Fibroblast of villous mesenchyme (primary cell): Measurements from ENCODE around the gene IL26. TPM values are rescaled to one million over a fixed set of nuclear protein-coding genes. Genes with fewer than 3 reads are reported as not detected.

Experiments used
- DNase-seq: peaks from one replicate; pipeline ENCODE4 v3.0.0-alpha.2; 2010; ENCODE audit warnings: low read depth
- H3K4me3 ChIP-seq: 2 replicates; pipeline ENCODE4 v1.5.1; 2011; ENCODE audit warnings: low read depth, mild to moderate bottlenecking, low read length
- total RNA-seq: library from RNA; depleted of rRNA; stranded (reverse); fragments of >200 nt; gene quantifications from 2 replicates; pipeline ENCODE4 v1.2.3, GENCODE V29; 2012
- TF ChIP-seq, protein P1 (sequence below): IDR thresholded peaks from 2 replicates; pipeline ENCODE4 v1.5.1; 2012; ENCODE audit warnings: low read depth, mild to moderate bottlenecking, low read length; ENCODE audit not compliant: insufficient read depth

IL26 gene
- total RNA-seq, 1 donor: not detected

DNA sequence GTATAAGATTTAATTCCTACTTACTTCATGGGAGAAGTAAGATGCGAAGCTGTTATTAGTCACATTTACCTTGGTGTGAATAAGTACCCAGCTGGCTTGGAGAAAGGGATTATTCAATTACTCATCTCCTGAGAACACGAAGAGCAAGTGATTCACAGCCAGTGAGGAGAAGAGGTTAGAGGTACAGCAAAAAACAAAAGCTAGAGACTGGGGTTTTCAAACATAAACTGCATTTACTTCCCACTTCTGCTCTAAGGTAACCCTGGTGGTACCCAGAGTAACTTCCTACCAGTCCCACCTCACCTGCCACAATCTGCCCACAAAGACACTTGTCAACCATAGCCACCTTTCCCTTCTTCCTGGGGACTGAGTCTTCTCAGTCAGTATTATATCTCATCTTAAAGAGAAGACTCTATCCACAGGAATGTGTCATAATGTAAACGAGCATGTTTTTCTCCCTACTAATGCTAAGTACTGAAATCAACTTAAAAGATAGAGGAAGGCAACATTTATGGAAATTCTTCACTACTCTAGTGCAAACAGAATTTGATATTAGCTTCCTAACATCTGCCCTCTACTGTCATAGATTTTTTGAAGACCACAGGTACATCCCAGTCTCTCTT, 33.8 kb upstream of the IL26 start:
- H3K4me3 ChIP-seq: no peak overlapping the region
- peak; percentile 76 for DNase-seq
- TF ChIP-seq, protein P1, sequence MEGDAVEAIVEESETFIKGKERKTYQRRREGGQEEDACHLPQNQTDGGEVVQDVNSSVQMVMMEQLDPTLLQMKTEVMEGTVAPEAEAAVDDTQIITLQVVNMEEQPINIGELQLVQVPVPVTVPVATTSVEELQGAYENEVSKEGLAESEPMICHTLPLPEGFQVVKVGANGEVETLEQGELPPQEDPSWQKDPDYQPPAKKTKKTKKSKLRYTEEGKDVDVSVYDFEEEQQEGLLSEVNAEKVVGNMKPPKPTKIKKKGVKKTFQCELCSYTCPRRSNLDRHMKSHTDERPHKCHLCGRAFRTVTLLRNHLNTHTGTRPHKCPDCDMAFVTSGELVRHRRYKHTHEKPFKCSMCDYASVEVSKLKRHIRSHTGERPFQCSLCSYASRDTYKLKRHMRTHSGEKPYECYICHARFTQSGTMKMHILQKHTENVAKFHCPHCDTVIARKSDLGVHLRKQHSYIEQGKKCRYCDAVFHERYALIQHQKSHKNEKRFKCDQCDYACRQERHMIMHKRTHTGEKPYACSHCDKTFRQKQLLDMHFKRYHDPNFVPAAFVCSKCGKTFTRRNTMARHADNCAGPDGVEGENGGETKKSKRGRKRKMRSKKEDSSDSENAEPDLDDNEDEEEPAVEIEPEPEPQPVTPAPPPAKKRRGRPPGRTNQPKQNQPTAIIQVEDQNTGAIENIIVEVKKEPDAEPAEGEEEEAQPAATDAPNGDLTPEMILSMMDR: no peak

- H3K4me3 ChIP-seq: no peak within 1 kb of the TSS
- no peak for DNase-seq
- TF ChIP-seq, protein P1: no peak
These were observed 27.9 kb upstream of the IL26 start, which contains the start of gene IL22 for GRCh38 chr12:68253504-68253903. Gene IL22 (minus strand): TSS chr12:68253604. CDS start chr12:68253448, 156 bp downstream.

DNA sequence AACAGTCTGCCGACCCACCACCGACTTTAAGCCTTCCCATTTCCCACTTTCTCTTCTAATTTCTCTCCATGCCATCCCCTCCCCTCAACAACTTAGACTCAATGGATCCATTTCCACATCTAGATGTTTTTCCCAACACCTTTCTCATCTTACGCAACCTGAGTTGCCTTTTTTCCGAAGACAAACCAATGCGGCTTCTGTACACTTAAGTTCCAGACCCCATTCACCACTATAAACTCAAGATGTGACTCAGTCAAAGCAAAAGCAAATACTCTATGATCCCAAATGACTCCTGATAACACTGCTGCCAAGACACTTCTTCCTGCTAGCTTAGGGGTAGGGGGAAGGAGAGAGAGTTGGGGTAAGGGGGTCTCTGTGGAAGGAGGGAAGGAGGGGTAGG, 26.5 kb upstream of the IL26 start:
- DNase-seq: no peak
- H3K4me3 ChIP-seq: no peak overlapping the region
- TF ChIP-seq, protein P1: no peak

GRCh38 chr12:68250454-68250853, 24.8 kb upstream of the IL26 start:
- H3K4me3 ChIP-seq: no peak overlapping the region
- no peak for DNase-seq
- TF ChIP-seq, protein P1: no peak

GRCh38 chr12:68247785-68248184, 22.2 kb upstream of the IL26 start:
- H3K4me3 ChIP-seq: no peak overlapping the region
- no peak for DNase-seq
- TF ChIP-seq, protein P1: no peak

GRCh38 chr12:68246350-68246749, 20.7 kb upstream of the IL26 start:
- TF ChIP-seq, protein P1: no peak
- DNase-seq: no peak
- H3K4me3 ChIP-seq: no peak overlapping the region
